Measurements from ENCODE around the gene PKN2. TPM values are rescaled to one million over a fixed set of nuclear protein-coding genes. Genes with fewer than 3 reads are reported as not detected.
A peak's percentile ranks its signal among the peaks of the same experiment; 100 is the strongest.

The PKN2 gene
- total and polyA plus RNA-seq, 9 of the 15 experiments (the other 6 are each of a cell fraction or from before 2014, with no cell fraction given), result 4.5 to 25.3 (median 19.2) TPM

DNA sequence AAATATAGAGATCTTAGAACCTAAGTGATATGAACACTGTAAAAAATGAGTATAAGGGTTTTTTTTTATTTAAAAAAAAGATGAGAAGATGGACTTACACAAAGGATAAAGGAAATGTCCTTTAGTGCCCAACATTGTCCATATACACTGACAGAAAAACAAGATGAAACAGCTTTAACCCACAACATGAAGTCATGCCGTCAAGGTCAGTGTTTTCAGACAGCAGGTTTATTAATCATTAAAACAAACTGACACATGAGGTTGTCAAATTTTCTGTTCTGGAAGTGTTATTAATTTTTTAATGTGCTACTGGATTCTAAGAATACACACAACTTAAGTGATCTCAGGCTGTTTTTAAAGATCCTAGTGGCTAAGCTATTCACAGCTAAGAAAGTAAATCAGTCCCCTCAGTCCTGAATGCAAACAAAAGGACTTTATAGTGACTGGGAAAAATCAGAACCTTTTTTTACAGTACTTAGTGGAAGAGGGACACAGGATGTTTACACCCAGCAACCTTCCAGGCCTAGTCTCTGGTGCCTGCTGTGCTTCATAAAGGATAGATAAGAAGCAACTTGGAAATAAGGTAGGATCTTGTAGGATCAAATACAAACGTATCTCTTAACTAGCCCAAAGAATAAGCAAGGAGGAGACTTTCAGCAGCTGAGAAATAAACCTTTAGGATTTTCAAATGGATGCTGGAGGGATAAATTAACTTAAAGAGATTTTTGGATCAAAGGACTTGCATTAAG, 21.9 kb upstream of the PKN2 start:
- FAIRE-seq (no peak), ATAC-seq (no peak), DNase-seq (ENCODE audit: extremely low read depth in 1 of 4, low spot score in 3 of 4) (no peak)
- Histone ChIP-seq H3K9ac (ENCODE audit: insufficient read depth in 1 of 2, low read depth in 2 of 2, low read length in 2 of 2) (no peak overlapping the region), H3K27me3 (ENCODE audit: control insufficient read depth in 2 of 2, insufficient read depth in 2 of 2, low read length in 2 of 2) (no peaks in the 10 kb centered on the region), H3K79me2 (ENCODE audit: control insufficient read depth, insufficient read depth, low read length) (no peaks in the 10 kb centered on the region), H4K20me1 (replicated peaks; ENCODE audit: control insufficient read depth, insufficient read depth, low read length) (no peaks in the 10 kb centered on the region), H3K4me1 (replicated peaks in 1 of 2; ENCODE audit: control insufficient read depth in 2 of 2, insufficient read depth in 2 of 2, low read length in 2 of 2) (no peaks in the 10 kb centered on the region), H3K4me2 (ENCODE audit: insufficient read depth, low read length) (no peak overlapping the region), H3K4me3 (no peak overlapping the region), H3K9me3 (replicated peaks; ENCODE audit: control insufficient read depth, insufficient read depth, low read depth, low read length) (no peaks in the 10 kb centered on the region), H2AFZ (ENCODE audit: low read depth, low read length) (0 out of 2 replicates have a peak overlapping the region, but pooled peaks have one; percentile 50), H3K36me3 (ENCODE audit: control insufficient read depth, insufficient read depth, low read length) (no peaks in the 10 kb centered on the region; the same call in 2 of the 3 replicates), H3K27ac (ENCODE audit: extremely low read depth, low read depth, low read length) (no peak overlapping the region), H3K9me1 (ENCODE audit: control insufficient read depth, insufficient read depth, low read length) (no peaks in the 10 kb centered on the region)
- POLR2A ChIA-PET, result no interaction called here
- intact Hi-C loops (cut with micrococcal nuclease), result no loop called here
- WGBS (ENCODE audit: insufficient coverage, low coverage, missing lambda C conversion rate), result 11% methylated on average over 2 of the region's 2 CpGs
- BruUV-seq (replicated peaks), result no TSS peak
- in situ Hi-C loops (cut with MboI), result no loop called here
- TF ChIP-seq TBP (optimal IDR thresholded peaks at IDR 0.05; ENCODE audit: low read depth, low read length) (no peak), ZNF780A (CRISPR knock-in tag; IDR thresholded peaks at IDR 0.05) (no peak)
- CTCF ChIA-PET (ENCODE audit: low intra/inter-chr PET ratio), result no interaction called here

DNA sequence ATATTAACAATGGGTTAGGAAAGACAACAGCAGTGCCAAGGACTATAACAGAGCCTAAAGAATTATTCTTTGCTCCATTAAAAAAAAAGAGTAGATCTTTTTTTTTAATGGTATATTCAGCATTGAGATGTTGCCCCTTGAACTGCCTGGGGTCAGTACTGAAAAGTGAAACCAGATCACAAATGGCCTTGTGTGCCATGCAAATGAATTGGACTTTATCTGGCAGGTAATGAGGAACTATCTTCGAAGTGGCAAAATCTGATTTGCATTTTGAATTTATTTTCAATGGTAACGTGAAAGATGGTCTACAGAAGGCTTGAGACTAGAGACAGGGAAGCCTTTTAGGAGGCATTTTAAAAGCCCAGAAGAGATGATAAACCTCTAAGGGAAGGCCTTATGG, 21.4 kb upstream of the PKN2 start:
- no peak for TF ChIP-seq ZNF75A (CRISPR knock-in tag; IDR thresholded peaks at IDR 0.05)
- TF ChIP-seq, protein P1, sequence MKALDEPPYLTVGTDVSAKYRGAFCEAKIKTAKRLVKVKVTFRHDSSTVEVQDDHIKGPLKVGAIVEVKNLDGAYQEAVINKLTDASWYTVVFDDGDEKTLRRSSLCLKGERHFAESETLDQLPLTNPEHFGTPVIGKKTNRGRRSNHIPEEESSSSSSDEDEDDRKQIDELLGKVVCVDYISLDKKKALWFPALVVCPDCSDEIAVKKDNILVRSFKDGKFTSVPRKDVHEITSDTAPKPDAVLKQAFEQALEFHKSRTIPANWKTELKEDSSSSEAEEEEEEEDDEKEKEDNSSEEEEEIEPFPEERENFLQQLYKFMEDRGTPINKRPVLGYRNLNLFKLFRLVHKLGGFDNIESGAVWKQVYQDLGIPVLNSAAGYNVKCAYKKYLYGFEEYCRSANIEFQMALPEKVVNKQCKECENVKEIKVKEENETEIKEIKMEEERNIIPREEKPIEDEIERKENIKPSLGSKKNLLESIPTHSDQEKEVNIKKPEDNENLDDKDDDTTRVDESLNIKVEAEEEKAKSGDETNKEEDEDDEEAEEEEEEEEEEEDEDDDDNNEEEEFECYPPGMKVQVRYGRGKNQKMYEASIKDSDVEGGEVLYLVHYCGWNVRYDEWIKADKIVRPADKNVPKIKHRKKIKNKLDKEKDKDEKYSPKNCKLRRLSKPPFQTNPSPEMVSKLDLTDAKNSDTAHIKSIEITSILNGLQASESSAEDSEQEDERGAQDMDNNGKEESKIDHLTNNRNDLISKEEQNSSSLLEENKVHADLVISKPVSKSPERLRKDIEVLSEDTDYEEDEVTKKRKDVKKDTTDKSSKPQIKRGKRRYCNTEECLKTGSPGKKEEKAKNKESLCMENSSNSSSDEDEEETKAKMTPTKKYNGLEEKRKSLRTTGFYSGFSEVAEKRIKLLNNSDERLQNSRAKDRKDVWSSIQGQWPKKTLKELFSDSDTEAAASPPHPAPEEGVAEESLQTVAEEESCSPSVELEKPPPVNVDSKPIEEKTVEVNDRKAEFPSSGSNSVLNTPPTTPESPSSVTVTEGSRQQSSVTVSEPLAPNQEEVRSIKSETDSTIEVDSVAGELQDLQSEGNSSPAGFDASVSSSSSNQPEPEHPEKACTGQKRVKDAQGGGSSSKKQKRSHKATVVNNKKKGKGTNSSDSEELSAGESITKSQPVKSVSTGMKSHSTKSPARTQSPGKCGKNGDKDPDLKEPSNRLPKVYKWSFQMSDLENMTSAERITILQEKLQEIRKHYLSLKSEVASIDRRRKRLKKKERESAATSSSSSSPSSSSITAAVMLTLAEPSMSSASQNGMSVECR (CRISPR knock-in tag; IDR thresholded peaks at IDR 0.05), result no peak
- no peaks in the 10 kb centered on the region for H3K9me1 ChIP-seq (ENCODE audit: control insufficient read depth, insufficient read depth, low read length)
- no peaks in the 10 kb centered on the region for H3K27me3 ChIP-seq (ENCODE audit: control insufficient read depth in 2 of 2, insufficient read depth in 2 of 2, low read length in 2 of 2)
- H3K4me1 ChIP-seq (replicated peaks in 1 of 2; ENCODE audit: control insufficient read depth in 2 of 2, insufficient read depth in 2 of 2, low read length in 2 of 2), result no peaks in the 10 kb centered on the region
- in situ Hi-C loops (cut with MboI), result no loop called here
- no TSS peak for BruUV-seq (replicated peaks)
- no peak overlapping the region for H2AFZ ChIP-seq (ENCODE audit: low read depth, low read length)
- no peak for FAIRE-seq
- no peak overlapping the region for H3K27ac ChIP-seq (ENCODE audit: extremely low read depth, low read depth, low read length)
- intact Hi-C loops (cut with micrococcal nuclease), result no loop called here
- ChIA-PET POLR2A (no interaction called here), CTCF (ENCODE audit: low intra/inter-chr PET ratio) (no interaction called here)
- H3K9ac ChIP-seq (ENCODE audit: insufficient read depth in 1 of 2, low read depth in 2 of 2, low read length in 2 of 2), result no peak overlapping the region
- H3K9me3 ChIP-seq (replicated peaks; ENCODE audit: control insufficient read depth, insufficient read depth, low read depth, low read length), result no peaks in the 10 kb centered on the region
- DNase-seq (ENCODE audit: extremely low read depth in 1 of 4, low spot score in 3 of 4), result no peak
- 6% methylated on average over 2 of the region's 2 CpGs for WGBS (ENCODE audit: insufficient coverage, low coverage, missing lambda C conversion rate)
- no peak overlapping the region for H3K4me3 ChIP-seq
- no peak overlapping the region for H3K4me2 ChIP-seq (ENCODE audit: insufficient read depth, low read length)
- H3K36me3 ChIP-seq (ENCODE audit: control insufficient read depth, insufficient read depth, low read length), result no peaks in the 10 kb centered on the region; the same call in 2 of the 3 replicates
- H3K79me2 ChIP-seq (ENCODE audit: control insufficient read depth, insufficient read depth, low read length), result no peaks in the 10 kb centered on the region
- ATAC-seq, result no peak
- no peaks in the 10 kb centered on the region for H4K20me1 ChIP-seq (replicated peaks; ENCODE audit: control insufficient read depth, insufficient read depth, low read length)

All from K562 (cell line).